NK-92 treated with Interleukin-12 subunit alpha and Interleukin-12 subunit beta, amount 100 ng/mL, for 24 hours (cell line): ENCODE measurements around the gene TM9SF3.
"Not testable (repeated sequence)": the region's sequence is repeated elsewhere in the genome, so short reads cannot be mapped to it uniquely, and the experiment has no call there.

Experiments
- DNase-seq: peaks from one replicate; lab custom pipeline; 2025; lab: John Stamatoyannopoulos, UW

Gene TM9SF3

DNA sequence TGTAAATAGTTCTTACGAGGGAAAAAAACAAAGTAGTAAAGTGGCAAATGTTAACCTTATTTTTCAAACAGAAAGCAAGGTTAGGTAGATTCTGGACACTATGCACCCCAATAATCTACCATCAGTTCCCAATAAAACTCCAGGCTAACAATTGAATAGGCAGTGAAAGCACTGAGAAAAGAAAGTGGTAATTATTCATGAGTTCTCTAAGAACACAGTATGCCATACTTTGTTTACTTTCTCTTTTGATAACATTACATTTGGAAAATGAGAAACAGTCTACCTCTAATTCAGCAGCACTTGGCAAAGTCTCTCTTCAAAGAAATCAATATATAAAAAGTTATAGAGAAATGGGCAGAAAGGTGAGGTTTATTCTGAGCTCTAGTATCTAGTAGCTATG, 18.4 kb downstream of the TM9SF3 start:
- no peak for DNase-seq

DNA sequence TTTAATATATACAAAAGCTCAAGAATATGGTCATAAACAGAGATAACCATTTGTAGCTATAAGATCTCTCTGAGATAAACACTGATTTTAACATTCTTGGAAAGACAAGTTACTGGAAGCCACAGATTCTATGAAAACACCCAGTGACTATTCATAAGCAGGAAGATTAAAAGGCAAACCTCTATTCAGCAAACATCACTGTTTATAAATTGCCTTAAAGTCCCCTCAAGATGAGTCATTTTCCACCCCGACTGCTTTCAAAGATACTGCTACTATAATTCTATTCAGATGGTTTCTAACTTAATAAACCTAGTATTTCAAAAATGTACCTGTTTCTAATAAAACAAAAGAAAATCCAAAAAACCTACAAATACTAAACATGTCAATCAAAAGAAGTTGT, 21.0 kb downstream of the TM9SF3 start:
- no peak for DNase-seq

DNA sequence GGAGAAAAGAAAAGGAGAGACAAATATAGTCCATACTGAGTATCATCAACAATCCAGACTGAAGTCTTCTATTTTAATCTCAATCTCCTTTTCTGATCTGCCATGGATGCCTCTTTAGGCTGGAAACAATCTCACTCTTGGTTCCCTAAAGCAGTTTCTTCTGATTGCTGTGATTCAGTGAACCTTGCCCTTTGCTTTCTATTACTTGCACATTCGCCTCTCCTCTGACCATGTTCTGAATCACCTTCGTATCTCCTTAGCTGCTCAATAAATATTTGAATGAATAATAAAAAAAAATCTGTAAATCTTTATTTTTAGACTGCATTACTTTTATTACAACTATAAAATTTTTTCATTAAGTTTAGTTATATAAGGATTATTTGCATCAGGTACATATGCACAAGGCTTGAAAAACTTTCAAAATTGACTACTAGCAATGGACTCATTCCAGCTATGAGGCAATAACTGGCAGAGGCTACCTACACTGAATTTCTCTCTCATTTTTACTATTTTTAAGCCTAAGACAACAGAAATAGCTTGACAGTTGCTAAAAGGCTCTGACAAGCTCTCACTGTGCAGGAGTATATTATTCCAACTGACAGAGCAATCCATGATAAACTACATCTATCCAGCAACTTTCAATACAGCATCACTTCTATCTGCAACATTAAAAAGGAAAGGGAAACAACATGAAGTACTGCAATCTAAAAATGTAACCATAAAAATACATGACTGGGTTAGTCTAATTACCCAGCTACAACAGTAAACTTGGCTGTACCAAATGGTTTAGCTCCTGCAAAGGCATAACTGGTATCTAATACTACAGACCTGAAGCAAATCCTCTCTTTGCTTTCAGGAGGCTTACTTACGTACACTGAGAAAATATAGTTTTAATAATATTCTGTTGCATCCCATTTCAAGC, 25.6 kb downstream of the TM9SF3 start:
- DNase-seq: no peak

DNA sequence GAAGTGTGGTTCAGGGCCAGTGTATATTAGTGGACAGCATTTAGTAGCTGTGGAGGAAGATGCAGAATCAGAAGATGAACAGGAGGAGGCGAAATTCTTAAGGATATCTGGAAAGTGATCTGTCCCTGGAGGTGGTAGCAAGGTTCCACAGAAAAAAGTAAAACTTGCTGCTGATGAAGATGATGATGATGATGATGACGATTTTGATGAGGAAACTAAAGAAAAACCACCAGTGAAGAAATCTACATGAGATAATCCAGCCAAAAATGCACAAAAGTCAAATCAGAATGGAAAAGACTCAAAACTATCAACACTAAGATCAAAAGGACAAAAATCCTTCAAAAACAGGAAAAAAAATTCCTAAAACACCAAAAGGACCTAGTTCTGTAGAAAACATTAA, 26.3 kb downstream of the TM9SF3 start:
- no peak for DNase-seq

DNA sequence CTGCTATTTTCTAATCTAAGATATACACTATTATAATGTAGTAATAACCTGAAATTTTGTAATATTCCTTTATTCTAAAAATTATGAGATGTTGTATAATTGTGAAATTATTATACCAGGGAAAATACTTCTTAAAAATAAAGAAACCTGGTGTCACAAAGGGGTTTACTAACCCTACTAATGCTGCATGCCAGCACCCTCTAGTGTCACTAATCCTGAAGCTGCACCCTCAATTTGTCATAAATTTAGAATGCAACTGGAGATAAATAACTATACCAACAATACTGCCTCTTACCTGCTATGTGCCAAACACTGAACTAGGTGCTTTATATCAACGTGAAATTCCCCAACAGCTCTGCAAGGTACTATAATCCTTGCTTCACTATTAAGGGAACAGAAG, 30.8 kb downstream of the TM9SF3 start:
- no peak for DNase-seq

DNA sequence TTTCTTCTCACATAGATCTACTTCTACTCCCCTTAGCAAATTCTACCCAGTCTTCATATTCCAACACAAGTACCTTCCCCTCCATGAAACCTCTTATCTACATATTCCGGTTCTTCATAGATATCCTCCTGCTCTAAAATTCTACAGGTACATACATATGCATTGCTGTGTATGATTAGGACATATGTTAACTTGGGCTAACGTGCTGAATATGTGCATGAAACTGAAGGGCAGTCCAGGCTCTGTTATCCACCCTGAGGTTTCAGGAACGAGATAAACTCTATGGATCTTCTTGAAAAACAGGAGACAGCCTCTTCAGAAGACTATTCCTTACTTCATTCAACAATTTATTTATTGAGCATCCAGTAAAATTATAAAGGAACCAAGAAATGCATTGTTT, 31.5 kb downstream of the TM9SF3 start:
- DNase-seq: no peak

DNA sequence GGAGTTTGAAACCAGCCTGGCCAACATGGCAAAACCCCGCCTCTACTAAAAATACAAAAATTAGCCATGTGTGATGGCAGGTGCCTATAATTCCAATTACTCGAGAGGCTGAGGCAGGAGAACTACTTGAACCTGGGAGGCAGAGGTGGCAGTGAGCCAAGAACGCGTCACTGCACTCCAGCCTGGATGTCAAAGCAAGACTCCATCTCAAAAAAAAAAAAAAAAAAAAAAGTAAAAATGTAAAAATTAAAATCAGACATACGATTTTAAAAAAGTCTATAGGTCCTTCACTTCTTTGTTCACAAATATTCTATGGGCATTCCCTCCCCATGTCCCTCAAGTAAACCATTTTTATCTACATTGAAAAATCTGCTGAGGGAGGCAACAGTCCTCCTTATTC, 38.2 kb downstream of the TM9SF3 start:
- DNase-seq: no peak

DNA sequence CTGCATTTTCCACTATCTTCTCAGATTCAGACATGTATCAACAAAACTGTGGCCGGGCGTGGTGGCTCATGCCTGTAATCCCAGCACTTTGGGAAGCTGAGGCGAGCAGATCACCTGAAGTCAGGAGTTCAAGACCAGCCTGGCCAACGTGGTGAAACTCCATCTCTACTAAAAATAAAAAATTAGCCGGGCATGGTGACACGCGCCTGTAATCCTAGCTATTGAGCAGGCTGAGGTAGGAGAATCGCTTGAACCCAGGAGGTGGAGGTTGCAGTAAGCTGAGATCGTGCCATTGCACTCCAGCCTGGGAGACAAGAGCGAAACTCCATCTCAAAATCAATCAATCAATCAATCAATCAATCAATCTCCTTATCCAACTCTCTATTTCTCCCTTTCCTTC, 41.3 kb downstream of the TM9SF3 start:
- not testable (repeated sequence) for DNase-seq

DNA sequence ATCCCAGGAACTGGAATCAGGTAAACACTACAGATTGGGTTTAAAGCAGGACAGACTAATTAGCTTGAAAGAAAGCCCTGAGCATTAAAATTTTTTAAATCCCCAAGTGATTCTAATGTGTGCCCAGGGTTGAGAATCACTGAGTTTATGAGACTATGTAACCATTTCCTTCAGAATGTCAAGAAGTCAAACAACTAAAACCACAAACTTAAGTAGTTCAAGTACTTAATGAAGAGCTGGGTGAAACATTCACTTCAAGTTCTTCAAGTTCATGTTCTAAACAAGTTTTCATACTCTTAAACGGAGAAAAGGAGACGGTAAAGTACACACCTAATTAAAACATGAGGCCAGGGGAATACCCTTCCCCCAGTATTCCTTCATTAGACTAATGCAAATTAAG, 44.9 kb downstream of the TM9SF3 start:
- DNase-seq: no peak

DNA sequence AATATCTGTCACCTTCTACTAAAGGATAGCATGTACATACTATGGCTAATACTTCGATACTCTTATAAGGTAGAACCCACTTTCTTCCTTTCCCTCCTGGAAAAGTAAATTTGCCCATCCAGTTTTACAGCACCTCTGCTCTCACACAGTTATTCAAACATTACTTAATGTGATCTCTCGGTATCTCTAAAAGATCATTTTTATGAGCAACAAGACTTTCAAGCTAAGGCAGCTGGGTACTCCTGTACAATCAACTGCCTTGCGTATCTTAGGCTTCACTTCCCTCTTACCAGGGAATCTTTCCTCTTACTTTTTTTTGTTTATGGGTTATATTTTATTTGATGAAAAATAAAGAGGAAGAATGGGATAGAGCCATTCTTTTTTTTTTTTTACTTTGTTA, 46.6 kb downstream of the TM9SF3 start:
- DNase-seq: no peak

DNA sequence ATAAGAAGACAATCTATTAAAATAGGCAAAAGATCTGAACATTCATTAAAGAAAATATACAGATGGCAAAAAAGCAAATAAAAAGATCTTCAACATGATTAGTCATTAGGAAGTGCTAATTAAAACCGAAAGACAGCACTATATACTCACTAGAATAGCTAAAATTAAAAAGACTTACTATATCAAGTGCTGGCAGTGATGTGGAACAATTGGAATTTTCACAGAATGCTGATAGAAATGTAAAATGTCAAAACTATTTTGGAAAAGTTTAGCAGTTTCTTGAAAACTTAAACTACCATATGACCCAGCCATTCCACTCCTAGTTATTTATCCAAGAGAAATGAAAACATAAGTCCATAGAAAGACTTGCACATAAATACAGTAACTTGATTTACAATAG, 48.1 kb downstream of the TM9SF3 start:
- DNase-seq: no peak

DNA sequence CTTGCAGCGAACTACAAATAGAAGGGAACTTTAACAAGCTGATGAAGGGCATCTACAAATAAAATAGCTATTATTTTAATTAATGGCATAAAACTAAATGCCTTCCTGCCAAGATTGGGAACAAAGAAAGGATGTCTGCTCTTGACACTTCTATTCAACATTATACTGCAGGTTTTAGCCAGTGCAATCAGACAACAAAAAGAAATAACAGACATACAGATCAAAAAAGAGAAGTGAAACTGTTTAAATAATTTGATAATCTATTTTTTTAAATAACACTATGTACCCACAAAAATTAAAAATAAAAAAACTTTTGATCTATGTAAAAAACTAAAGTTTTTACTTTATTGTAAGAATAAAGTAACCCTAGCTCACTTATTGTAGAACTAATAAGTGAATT, 50.7 kb downstream of the TM9SF3 start:
- no peak for DNase-seq

DNA sequence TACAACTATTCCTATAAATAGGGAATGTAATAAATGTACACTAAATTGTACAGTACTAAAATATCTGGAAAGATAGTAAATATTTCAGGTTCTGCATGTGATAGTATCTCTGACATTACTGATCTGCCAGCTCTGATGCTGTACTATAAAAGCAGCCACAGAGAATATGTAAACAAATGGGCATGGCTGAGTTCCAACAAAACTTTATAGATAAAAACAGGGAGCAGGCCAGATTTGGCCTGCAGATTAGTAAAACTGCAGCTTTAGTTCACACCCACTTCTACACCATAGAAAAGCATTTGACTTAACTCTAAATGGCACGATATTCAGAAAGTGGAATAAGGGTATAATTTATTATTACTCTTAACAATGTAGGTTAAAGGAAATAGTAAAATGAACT, 54.3 kb downstream of the TM9SF3 start:
- DNase-seq: no peak

DNA sequence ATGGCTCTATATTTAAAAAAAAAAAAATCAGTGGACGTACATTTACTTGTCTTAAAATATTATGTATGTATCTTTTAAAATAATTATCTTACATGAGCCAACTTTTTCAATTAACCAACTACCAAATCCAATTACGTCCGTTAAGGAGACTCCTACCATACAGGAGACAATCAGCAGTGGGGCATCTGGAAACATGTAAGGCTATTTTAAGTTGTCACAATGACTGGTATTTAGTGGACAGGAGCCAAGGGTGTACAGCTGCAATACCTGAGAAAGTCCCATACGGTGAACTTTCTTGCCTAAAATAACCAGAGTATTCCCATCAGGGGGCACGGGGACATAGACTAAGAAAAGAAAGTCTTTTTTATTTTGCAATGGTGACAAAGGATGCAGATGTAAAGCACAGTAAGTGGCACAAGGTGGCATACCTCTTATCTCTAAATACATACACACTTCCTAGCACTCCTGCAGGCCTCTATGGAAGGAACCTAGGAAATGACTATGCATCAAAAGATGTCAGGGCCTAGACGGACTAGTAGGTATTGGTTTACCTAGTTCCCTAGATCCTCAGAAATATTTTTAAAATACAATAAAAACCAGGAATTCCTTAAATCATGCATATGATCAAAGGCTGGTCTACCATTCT, 57.1 kb downstream of the TM9SF3 start:
- no peak for DNase-seq

DNA sequence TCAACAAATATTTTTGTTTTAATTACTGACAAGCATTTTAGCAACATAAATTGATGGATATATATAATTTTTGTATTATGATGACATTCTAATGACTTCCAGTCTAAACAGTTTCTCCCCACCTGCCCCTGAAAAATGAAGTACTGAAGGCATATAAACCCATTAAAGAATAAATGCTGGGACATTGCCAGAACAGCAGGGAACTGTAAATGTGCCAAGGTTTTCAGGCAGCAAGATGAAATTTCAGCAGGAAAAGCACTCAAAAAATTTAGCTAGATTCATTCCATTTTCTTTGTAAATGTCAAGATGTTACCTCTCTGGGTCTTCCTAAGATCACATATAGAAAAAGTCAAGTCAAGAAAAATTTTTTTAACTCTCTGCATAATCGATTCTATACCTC, 62.1 kb downstream of the TM9SF3 start:
- DNase-seq: no peak

DNA sequence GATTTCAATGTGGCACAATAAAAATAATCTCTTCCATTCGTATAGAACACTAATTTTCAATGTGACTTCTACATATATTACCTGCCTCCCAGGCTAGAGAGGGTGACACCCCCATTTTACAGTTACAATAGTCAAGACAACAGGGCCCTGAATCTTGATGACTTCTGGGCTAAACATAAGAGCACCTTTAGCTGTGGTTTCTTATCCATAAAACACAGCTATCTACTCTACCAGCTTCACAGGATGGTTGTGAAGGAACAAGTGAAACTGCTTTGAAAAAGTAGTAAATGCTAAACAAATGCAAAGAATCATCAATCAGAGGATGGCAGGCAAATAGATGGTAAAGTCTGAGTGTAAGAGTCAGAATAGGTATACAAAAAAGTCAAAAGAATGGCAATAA, 69.5 kb downstream of the TM9SF3 start:
- no peak for DNase-seq

DNA sequence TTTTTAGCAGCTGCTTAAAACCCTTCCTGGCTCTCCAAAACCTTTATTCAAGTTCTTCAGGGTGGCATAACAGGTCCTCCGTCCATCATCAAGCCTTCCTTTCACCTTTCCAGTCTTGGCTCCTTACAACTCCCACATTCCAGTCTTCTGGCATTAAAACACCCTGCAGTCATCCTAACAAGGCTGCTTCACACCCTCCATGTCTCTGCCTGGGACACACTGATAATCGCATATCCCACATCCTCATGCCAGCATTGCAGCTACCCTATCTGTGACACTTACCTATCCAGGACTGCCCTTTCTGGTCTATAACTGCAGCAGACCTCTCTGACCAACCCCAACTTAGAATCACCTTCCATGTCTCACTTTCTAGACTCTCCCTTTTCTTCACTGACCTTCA, 70.5 kb downstream of the TM9SF3 start:
- DNase-seq: no peak

DNA sequence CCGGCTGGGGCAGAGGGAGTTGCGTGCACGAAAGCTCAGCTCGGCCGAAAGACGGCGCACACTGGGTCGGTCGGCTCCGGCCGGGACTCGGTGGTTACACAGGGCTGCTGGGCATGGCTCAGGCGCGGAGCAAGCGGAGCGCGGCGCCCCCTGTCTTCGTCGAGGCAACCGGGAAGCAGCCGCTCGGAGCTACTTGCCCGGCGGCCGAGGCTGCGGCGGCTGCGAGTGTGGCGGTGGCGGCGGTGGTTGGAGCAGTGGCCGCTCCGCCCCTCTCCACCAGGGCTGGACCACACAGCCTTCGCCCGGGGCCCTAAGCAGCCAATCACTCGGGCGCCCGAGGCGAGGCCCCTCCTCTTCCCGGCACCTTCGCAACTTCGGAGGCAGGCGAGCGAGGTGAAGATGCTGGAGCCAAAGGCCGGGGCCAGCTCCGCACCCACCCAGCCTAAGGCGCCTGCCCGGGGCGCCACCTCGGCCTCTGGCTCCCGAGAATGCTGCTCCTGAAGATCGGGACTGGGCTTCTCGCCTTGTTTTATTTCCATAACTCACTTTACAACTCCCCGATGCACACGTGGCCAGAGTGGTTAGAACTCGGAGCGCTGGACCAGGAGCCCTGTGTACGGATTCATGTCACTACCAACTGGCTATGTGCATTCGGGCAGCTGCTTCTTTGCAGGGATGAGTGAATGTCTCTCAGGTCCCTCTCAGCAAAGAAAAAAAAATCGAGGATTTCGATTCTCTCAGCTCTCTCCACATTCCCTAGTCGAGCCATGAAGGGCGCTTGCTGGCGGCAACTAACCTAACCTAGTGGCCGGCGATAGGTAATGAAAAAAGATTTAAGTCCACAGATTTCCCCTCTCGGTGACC, 72.9 kb downstream of the TM9SF3 start, which contains the start of gene TLL2:
Gene TLL2, minus strand, starts transcription at position 229 of the 864 bp plus-strand sequence. CDS start 241 bp downstream, outside the sequence.
- no peak for DNase-seq

DNA sequence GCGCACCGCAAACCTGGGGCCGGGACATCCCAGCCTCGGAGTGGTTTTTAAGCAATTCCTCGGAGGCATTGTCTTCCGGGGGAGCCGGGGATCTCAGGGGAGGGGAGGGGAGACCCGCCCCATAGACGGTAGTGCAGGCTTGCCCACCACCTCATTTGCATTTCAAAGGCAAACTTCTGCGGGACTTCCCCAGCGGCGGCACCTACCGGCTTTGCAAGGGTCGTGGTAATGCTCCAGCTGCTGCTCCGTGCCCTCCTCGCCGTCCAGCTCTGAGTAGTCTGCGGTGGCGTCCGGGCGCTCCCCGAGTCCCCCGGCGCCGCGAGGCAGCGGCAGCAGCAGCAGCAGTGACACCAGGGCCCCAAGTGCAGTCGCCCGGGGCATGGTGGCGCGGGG, 73.5 kb downstream of the TM9SF3 start:
- DNase-seq: no peak

DNA sequence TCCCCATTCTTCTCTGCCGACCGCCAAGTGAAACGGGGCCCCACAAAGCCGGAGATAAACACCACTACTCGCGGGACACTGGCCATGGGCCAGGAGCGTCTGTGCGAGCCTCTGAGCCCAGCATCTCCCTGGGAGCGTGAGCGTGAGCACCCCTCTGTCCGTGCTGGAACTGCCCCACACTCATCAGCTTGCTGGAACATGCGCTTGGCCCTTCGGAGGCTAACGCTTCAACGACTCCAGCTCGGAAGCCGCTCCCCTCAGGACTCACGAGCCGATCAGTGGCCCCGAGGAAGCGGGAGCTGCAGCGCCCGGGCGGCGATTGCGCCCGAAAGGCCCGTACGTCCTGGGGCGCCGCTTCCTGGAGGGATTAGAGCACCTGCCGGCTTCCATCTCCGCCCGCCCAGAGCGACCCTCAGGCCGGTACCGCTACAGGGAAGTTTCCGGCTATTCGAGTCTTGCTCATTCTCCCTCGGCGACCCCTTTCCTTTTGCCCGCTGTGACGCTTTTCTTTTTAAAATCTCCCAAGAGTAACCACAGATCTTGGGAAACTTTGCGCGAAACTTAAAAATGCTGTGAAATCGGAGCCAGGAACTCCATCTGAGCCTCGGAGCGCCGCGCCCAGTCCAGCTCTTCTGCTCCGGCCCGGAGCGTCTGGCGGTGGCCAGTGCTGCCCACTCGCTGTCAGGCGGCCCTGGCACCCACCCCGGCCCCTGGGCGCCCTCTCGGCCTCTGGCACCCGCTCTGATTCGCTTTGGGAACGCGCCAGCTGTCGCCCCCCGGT, 74.1 kb downstream of the TM9SF3 start:
- no peak for DNase-seq

DNA sequence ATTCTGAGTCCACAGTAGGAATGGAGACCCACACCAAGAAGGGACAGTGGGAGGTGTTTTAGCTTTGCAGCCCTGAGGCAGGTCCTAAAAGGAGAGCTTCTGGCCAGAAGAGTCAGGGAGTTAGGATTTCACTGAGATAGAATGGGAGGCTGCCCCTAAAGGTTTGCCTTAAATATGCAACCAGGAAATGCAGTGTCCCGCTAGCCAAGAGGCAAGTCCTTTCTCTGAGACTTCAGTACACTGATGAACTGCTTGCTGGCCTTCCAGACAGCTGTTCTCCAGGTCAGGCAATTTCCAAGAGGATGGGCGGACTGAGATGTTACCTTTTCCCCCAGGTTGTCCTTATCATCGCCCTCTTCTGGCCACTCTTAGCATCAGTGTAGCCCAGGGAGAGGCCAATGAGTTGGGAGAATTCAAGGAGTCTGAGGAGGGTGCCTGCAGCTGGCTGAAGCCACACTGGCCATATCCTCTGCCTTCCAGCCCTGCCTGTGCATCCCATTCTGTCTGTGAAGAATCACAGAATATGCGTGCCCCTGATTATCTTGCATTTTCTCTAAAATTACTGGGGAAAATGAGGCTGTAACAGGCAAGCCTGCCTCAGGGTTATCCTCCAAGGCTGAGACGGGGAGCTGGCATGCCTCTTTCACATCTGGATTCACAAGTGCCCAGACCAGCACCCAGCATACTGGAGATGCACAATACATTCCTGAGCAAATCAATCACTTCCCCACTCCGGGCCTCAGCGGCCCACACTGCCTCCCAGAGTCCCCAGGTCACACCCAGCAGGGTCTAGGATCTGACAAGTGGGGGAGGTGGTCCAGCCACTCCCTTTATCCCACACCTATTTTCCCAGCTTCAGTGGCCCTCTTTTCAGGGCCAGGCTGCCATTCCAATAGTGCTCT, 75.5 kb downstream of the TM9SF3 start:
- no peak for DNase-seq
